ENCODE data around the gene CHAC1. TPM values are rescaled to one million over a fixed set of nuclear protein-coding genes. Genes with fewer than 3 reads are reported as not detected.
A peak's percentile ranks its signal among the peaks of the same experiment; 100 is the strongest.

CHAC1 gene
- total and polyA plus RNA-seq, 8 donors, result 0.78 to 5.8 (median 1.2) TPM

DNA sequence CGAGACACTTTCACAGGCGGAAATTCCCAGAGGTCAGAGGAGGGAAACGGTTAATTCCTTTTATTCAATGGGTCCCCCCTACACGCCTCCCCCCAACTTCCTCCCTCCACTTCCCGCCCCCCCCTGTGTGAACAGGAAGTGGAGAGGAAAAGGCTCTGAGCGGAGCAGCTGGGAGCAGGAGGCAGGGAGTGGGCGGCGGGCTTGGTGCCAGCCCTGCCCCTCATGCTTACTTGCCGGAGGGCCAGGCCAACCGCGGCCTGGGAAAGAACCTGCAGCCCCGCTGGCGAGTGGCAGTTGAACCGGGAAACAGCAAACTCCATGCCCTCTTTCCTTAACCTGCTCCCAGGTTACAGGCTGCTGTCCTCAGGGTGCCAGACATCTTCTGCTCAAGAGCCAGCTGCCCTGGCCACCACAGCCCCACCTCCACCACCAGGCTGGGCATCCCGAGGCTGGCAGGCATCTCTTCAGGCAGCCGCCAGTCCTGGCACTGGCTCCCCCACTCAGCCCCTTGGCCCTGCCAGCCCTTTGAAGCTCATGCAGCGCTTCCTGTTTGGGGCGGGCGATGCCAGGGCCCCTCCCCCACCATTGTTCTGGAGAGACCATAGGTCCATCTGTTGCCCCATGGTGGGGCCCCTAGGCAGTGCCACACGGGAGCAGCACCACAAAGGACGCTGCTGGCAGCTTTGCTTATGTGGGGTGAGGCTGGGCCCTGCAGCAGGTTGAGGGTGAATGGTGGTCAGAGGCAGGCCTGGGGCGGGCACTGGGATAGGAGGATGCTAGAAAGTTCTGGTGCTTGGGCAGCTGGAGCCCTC is 46.1 kb upstream of the CHAC1 start:
- intact Hi-C loops (cut with DNase I), result loop anchor here in 1 of 2 donors (5.0 kb wide), 1 partner anchor 115 kb away; no protein-coding TSS in a partner anchor
- H3K9me3 ChIP-seq, result no peaks in the 10 kb centered on the region
- H3K4me1 ChIP-seq, result peaks cover 32 to 89% of the 10 kb centered on the region in 2 donors
- H3K27me3 ChIP-seq, result no peaks in the 10 kb centered on the region
- H3K27ac ChIP-seq, result peak overlapping the region; percentile 89 to 90
- TF ChIP-seq, protein P1, sequence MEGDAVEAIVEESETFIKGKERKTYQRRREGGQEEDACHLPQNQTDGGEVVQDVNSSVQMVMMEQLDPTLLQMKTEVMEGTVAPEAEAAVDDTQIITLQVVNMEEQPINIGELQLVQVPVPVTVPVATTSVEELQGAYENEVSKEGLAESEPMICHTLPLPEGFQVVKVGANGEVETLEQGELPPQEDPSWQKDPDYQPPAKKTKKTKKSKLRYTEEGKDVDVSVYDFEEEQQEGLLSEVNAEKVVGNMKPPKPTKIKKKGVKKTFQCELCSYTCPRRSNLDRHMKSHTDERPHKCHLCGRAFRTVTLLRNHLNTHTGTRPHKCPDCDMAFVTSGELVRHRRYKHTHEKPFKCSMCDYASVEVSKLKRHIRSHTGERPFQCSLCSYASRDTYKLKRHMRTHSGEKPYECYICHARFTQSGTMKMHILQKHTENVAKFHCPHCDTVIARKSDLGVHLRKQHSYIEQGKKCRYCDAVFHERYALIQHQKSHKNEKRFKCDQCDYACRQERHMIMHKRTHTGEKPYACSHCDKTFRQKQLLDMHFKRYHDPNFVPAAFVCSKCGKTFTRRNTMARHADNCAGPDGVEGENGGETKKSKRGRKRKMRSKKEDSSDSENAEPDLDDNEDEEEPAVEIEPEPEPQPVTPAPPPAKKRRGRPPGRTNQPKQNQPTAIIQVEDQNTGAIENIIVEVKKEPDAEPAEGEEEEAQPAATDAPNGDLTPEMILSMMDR (IDR thresholded peaks at IDR 0.05), result no peak
- ATAC-seq (peak; percentile 2), DNase-seq (peak in 2 of 4 donors; percentile 71 to 83)
- H3K36me3 ChIP-seq, result peaks cover 0 to 17% of the 10 kb centered on the region in 2 donors
- peak overlapping the region; percentile 34 for H3K4me3 ChIP-seq

DNA sequence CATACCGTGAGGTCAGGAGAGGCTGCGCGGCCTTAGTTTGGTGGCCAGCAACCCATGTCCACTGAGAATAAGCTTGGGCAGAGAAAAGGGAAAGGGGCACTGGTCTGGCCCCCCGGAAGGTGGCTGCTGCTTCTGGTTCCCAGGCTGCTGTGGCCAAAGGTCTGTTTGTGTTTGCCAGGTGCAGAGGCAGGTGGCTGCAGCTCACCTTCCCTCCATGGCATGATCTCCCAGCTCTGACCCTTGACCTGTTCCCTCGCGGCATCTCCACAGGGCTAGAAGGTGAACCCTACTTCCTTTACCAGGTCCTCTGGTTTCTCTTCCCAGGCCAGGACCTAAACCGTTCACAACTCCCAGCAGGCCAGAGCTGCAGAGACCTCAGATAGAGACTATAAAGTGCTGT is 45.2 kb upstream of the CHAC1 start:
- TF ChIP-seq, protein P1 (IDR thresholded peaks at IDR 0.05), result no peak
- intact Hi-C loops (cut with DNase I), result loop anchor here in 1 of 2 donors (5.0 kb wide), 1 partner anchor 114 kb away; no protein-coding TSS in a partner anchor
- ATAC-seq, result no peak
- H3K27ac ChIP-seq, result peak overlapping the region; percentile 89 to 90
- H3K9me3 ChIP-seq, result no peaks in the 10 kb centered on the region
- no peak for DNase-seq
- H3K4me3 ChIP-seq, result no peak overlapping the region
- peaks cover 29 to 80% of the 10 kb centered on the region in 2 donors for H3K4me1 ChIP-seq
- no peaks in the 10 kb centered on the region for H3K27me3 ChIP-seq
- peaks cover 0 to 8% of the 10 kb centered on the region in 2 donors for H3K36me3 ChIP-seq

DNA sequence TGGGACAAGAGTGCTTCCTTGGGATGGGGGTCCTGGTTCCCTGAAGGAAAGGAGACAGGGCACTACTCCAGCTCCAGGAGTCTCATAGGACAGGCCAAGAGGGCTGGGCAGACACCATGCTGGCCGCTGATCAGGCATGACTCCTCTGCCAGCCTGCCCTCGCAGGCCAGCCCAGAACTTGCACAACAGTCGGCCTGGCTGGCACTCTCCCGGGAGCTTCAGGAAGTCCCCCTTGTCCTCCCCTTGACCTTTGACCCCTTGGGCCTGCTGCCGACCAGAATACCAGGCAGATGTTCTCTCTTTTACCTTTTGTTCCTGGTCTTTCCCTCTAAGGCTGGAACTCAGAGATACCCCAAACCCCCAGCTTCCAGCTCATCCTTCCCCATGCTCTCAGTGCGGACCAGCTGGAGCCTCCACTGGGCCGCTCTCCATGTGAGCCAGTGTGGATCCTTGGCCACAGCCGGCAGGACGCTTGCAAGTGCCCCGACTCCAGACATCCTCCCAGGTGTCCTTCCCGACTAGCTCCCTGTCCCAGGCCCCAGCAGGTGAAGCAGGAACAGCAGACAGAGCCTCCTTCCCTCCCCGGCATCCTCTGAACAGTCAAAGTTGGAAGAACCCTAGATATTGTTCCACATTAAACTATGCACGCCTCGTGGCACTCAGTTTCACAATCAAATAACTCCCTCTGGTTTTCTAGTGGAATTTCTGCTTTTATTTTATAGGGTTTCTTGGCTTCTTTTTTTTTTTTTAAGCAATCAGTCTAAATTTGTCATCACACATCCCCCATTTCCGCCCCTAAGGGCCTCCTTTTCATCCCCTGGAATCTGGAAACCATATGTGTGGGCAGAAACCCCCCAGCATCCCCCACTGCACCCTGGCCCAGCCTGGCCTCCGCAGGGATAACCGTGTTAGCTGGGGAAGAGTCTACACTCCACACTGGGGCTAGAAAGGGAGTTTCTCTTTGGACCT is 43.3 kb upstream of the CHAC1 start:
- H3K4me3 ChIP-seq, result no peak overlapping the region
- no peaks in the 10 kb centered on the region for H3K9me3 ChIP-seq
- no peak for ATAC-seq
- no peak for DNase-seq
- no peaks in the 10 kb centered on the region for H3K27me3 ChIP-seq
- H3K4me1 ChIP-seq, result peaks cover 20 to 61% of the 10 kb centered on the region in 2 donors
- TF ChIP-seq, protein P1 (IDR thresholded peaks at IDR 0.05), result no peak
- intact Hi-C loops (cut with DNase I), result loop anchor here in 1 of 2 donors (5.0 kb wide), 1 partner anchor 112 kb away; no protein-coding TSS in a partner anchor
- H3K27ac ChIP-seq, result no peak overlapping the region
- no peaks in the 10 kb centered on the region for H3K36me3 ChIP-seq

DNA sequence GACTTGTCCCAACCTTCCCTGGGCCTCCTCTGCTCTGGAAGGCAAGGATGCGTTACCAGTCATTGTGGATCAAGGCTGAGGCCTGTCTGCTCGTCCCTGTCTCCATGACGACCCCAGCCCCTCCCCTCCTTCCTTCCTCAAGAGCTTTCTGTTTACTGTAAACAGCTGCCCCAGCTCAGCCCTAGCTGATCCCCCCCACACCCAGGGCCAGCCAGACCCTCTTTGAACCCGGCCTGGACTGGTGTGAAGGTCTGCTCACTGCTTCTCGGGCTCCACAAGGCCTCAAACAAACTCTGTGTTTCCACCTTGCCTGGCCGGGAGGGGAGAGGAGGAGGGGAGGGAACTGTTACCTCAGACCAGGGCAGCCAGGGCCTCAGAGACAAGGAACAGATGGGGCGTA is 42.1 kb upstream of the CHAC1 start:
- Histone ChIP-seq H3K9me3 (no peaks in the 10 kb centered on the region), H3K27me3 (no peaks in the 10 kb centered on the region), H3K4me1 (peaks cover 14 to 55% of the 10 kb centered on the region in 2 donors), H3K27ac (peak overlapping the region in 1 of 2 donors; percentile 58), H3K4me3 (no peak overlapping the region), H3K36me3 (no peaks in the 10 kb centered on the region)
- TF ChIP-seq, protein P1 (IDR thresholded peaks at IDR 0.05), result no peak
- ATAC-seq, result no peak
- DNase-seq, result no peak
- intact Hi-C loops (cut with DNase I), result no loop called here

Measured in left lung (tissue), 10 donors.